PC-3 (cell line): Measurements from ENCODE around the gene SERPINE1. TPM values are rescaled to one million over a fixed set of nuclear protein-coding genes. Genes with fewer than 3 reads are reported as not detected.
A peak's percentile ranks its signal among the peaks of the same experiment; 100 is the strongest.
"Not testable (repeated sequence)": the region's sequence is repeated elsewhere in the genome, so short reads cannot be mapped to it uniquely, and the experiment has no call there.

ENCODE experiments used
- ATAC-seq: fragments of 200-7000 bp; cut with Tn5 transposase; 2 replicates; pipeline ENCODE4 v1.9.1; 2020; ENCODE audit warnings: mild to moderate bottlenecking, moderate library complexity
- BruUV-seq: library from RNA; stranded (reverse); fragments of 400-500 nt; replicated peaks from 2 replicates; lab custom pipeline; 2021; lab: Mats Ljungman, UMichigan
- CTCF ChIA-PET: fragments of 300-600 bp; sonication (Branson Sonifier 250); formaldehyde crosslinking; loops from one replicate; lab custom pipeline; 2022; ENCODE audit warnings: antibody characterized with exemption; lab: Charles Lee
- POLR2A ChIA-PET: fragments of 300-600 bp; sonication (Branson Sonifier 250); formaldehyde crosslinking; loops from one replicate; lab custom pipeline; 2022; ENCODE audit warnings: antibody characterized with exemption; ENCODE audit not compliant: unreplicated experiment; lab: Charles Lee
- DNase-seq: peaks from one replicate; pipeline ENCODE4 v3.0.0-alpha.2; 2015
- H2AFZ ChIP-seq: fragments of 300-600 bp; sonication (generic); 2 replicates; pipeline ENCODE4 v1.6.0; 2016; ENCODE audit warnings: antibody characterized with exemption, low read length
- H3F3A ChIP-seq: fragments of 300-600 bp; sonication (generic); one replicate; pipeline ENCODE4 v1.6.0; 2017; ENCODE audit warnings: antibody characterized with exemption, low read length, control low read depth, mild to moderate bottlenecking; ENCODE audit not compliant: unreplicated experiment
- H3K27ac ChIP-seq: fragments of 300-600 bp; sonication (generic); 2 replicates; pipeline ENCODE4 v1.5.1; 2016; ENCODE audit warnings: mild to moderate bottlenecking, low read length
- H3K27me3 ChIP-seq: fragments of 300-600 bp; sonication (generic); 2 replicates; pipeline ENCODE4 v1.6.1; 2016; ENCODE audit warnings: low read length, mixed read lengths
- H3K36me3 ChIP-seq: fragments of 300-600 bp; sonication (generic); 2 replicates; pipeline ENCODE4 v1.6.1; 2016; ENCODE audit warnings: low read depth, mixed run types, low read length, mixed read lengths
- H3K4me1 ChIP-seq: fragments of 300-600 bp; sonication (generic); 2 replicates; pipeline ENCODE4 v1.5.1; 2016; ENCODE audit warnings: low read length; ENCODE audit not compliant: insufficient read depth
- H3K4me2 ChIP-seq: fragments of 300-600 bp; sonication (generic); 2 replicates; pipeline ENCODE4 v1.6.0; 2016; ENCODE audit warnings: low read length
- H3K4me3 ChIP-seq: fragments of 300-600 bp; sonication (generic); 2 replicates; pipeline ENCODE4 v1.5.1; 2016; ENCODE audit warnings: mild to moderate bottlenecking, low read length, mixed read lengths
- H3K79me2 ChIP-seq: fragments of 300-600 bp; sonication (generic); 2 replicates; pipeline ENCODE4 v1.6.1; 2017; ENCODE audit warnings: low read length, mixed read lengths
- H3K9ac ChIP-seq: fragments of 300-600 bp; sonication (generic); 2 replicates; pipeline ENCODE4 v1.6.0; 2016; ENCODE audit warnings: mild to moderate bottlenecking, low read length
- H3K9me2 ChIP-seq: fragments of 300-600 bp; sonication (generic); replicated peaks from 2 replicates; pipeline ENCODE4 v1.6.1; 2016; ENCODE audit warnings: mixed run types, low read length, mixed read lengths
- H3K9me3 ChIP-seq: fragments of 300-600 bp; sonication (generic); 2 replicates; pipeline ENCODE4 v1.6.1; 2016; ENCODE audit warnings: low read length, mixed read lengths
- H4K20me1 ChIP-seq: fragments of 300-600 bp; sonication (generic); 2 replicates; pipeline ENCODE4 v1.6.1; 2016; ENCODE audit warnings: low read length, mixed read lengths
- EZH2 ChIP-seq: fragments of 300-600 bp; sonication (generic); IDR thresholded peaks from one replicate; pipeline ENCODE4 v1.6.1; 2017; ENCODE audit warnings: antibody characterized with exemption, mild to moderate bottlenecking, low read length; ENCODE audit not compliant: unreplicated experiment
- EZH2phosphoT487 ChIP-seq: fragments of 300-600 bp; sonication (generic); IDR thresholded peaks from 2 replicates; pipeline ENCODE4 v1.6.1; 2018; ENCODE audit warnings: mild to moderate bottlenecking, antibody characterized with exemption, low read length, borderline replicate concordance
- intact Hi-C: fragments of 100-400 bp; cut with micrococcal nuclease; formaldehyde crosslinking; loops from 2 replicates; pipeline ENCODE4 v1.9.0; 2023
- total RNA-seq: library from RNA; depleted of rRNA; stranded (reverse); fragments of >200 nt; gene quantifications from 2 replicates; pipeline ENCODE4 v1.2.3, GENCODE V29; 2014
- TF ChIP-seq, protein P1 (sequence below): fragments of 300-600 bp; sonication (generic); conservative IDR thresholded peaks from 2 replicates; pipeline ENCODE4 v1.5.1; 2017; ENCODE audit warnings: antibody characterized with exemption, low read depth, mild to moderate bottlenecking, low read length

SERPINE1 gene
- total RNA-seq, 1 experiment from 2014 or later, result 46.1 TPM

DNA sequence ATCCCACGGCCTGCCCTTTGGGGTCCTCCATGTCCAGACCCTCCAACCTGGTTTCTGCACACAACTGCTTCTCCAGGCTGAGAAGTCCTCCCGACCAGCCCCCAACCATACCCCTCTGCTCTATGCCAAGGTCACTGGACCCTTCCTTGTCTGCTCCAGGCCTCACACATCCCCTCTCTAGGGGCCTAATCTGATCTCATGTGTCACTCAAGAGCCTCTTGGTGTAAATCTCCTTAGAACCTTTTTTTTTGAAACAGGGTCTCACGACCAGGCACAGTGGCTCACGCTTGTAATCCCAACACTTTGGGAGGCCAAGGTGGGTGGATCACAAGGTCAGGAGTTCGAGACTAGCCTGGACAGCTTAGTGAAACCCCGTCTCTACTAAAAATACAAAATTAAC, 17.5 kb upstream of the SERPINE1 start:
- POLR2A ChIA-PET, result interaction anchor here (0.5 to 0.7 kb wide), 3 partner anchors 9 to 67 kb away, joined by 3 read pairs; no protein-coding TSS in a partner anchor

DNA sequence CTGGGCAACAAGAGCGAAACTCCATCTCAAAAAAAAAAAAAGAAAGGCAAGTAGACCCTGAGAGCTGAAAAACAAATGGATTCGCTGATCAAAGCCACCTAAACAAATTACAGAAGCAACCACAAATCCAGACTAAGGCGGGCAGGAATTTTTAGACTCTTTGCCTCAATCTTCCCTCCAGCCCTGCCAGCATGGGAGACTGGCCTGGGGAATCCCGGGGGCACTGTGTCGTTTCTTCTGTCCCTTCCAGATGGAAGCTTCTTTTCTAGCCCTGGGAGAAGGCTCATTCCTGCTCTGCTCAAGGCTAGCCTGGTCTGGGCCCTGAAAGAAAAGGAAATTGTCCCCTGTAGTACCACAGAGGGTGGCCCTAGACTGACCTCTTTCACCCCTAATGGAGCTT, 15.6 kb upstream of the SERPINE1 start:
- POLR2A ChIA-PET, result no interaction called here
- no peaks in the 10 kb centered on the region for H3K9me2 ChIP-seq

More for the DNA sequence above, 17.5 kb upstream of the SERPINE1 start:
- Histone ChIP-seq H3K9me2 (no peaks in the 10 kb centered on the region), H3K79me2 (no peaks in the 10 kb centered on the region), H3K9ac (peak overlapping the region; percentile 47), H3K4me2 (peak overlapping the region; percentile 22), H3K4me3 (no peak overlapping the region), H3K27ac (peak overlapping the region; percentile 76), H3F3A (no peaks in the 10 kb centered on the region), H2AFZ (no peak overlapping the region), H4K20me1 (no peaks in the 10 kb centered on the region), H3K9me3 (no peaks in the 10 kb centered on the region), H3K4me1 (peaks cover 23% of the 10 kb centered on the region), H3K36me3 (no peaks in the 10 kb centered on the region), H3K27me3 (no peaks in the 10 kb centered on the region)
- DNase-seq (no peak), ATAC-seq (no peak)
- no TSS peak for BruUV-seq
- CTCF ChIA-PET, result no interaction called here
- TF ChIP-seq EZH2 (no peak), EZH2phosphoT487 (no peak)
- TF ChIP-seq, protein P1, sequence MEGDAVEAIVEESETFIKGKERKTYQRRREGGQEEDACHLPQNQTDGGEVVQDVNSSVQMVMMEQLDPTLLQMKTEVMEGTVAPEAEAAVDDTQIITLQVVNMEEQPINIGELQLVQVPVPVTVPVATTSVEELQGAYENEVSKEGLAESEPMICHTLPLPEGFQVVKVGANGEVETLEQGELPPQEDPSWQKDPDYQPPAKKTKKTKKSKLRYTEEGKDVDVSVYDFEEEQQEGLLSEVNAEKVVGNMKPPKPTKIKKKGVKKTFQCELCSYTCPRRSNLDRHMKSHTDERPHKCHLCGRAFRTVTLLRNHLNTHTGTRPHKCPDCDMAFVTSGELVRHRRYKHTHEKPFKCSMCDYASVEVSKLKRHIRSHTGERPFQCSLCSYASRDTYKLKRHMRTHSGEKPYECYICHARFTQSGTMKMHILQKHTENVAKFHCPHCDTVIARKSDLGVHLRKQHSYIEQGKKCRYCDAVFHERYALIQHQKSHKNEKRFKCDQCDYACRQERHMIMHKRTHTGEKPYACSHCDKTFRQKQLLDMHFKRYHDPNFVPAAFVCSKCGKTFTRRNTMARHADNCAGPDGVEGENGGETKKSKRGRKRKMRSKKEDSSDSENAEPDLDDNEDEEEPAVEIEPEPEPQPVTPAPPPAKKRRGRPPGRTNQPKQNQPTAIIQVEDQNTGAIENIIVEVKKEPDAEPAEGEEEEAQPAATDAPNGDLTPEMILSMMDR, result no peak
- intact Hi-C loops, result no loop called here

DNA sequence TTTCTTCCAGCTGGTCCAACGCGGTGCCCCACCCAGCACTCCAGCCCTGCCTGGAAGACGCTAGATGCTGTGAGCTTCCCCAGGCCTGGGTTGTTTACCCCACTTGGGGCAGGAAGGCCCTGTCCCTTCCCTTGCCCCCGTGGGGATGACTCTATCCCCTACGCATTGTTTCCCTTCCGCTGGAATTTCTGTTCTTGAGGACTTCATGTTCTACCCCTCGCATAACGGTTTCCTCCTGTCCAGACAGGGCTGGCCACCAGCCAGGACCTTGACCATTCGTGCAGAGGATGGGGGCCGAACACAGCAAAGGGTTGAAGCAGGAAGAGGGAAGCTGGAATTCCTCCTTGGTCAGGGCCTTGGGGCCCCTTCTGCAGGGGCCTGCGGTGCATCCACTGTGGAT, 14.7 kb upstream of the SERPINE1 start:
- DNase-seq, result no peak
- intact Hi-C loops, result no loop called here
- Histone ChIP-seq H4K20me1 (no peaks in the 10 kb centered on the region), H3K79me2 (no peaks in the 10 kb centered on the region), H3K36me3 (no peaks in the 10 kb centered on the region), H3K27ac (no peak overlapping the region), H3K4me1 (peaks cover 29% of the 10 kb centered on the region), H3F3A (no peaks in the 10 kb centered on the region), H3K9ac (no peak overlapping the region), H3K9me2 (no peaks in the 10 kb centered on the region), H3K27me3 (no peaks in the 10 kb centered on the region), H3K9me3 (no peaks in the 10 kb centered on the region), H3K4me3 (no peak overlapping the region), H3K4me2 (no peak overlapping the region), H2AFZ (no peak overlapping the region)
- CTCF ChIA-PET, result no interaction called here
- POLR2A ChIA-PET, result no interaction called here
- no TSS peak for BruUV-seq
- TF ChIP-seq EZH2, result no peak
- no peak for TF ChIP-seq EZH2phosphoT487
- TF ChIP-seq, protein P1, result no peak
- no peak for ATAC-seq

More for the DNA sequence above, 15.6 kb upstream of the SERPINE1 start:
- Histone ChIP-seq H3K27me3 (no peaks in the 10 kb centered on the region), H3K9me3 (no peaks in the 10 kb centered on the region), H3K36me3 (no peaks in the 10 kb centered on the region), H3K27ac (no peak overlapping the region), H3K79me2 (no peaks in the 10 kb centered on the region), H4K20me1 (no peaks in the 10 kb centered on the region), H3K4me2 (no peak overlapping the region), H3K9ac (no peak overlapping the region), H2AFZ (no peak overlapping the region), H3K4me1 (peaks cover 26% of the 10 kb centered on the region), H3F3A (no peaks in the 10 kb centered on the region), H3K4me3 (no peak overlapping the region)
- TF ChIP-seq EZH2 (no peak), EZH2phosphoT487 (no peak)
- TF ChIP-seq, protein P1, result no peak
- no TSS peak for BruUV-seq
- CTCF ChIA-PET, result no interaction called here
- intact Hi-C loops, result no loop called here
- DNase-seq (no peak), ATAC-seq (no peak)

DNA sequence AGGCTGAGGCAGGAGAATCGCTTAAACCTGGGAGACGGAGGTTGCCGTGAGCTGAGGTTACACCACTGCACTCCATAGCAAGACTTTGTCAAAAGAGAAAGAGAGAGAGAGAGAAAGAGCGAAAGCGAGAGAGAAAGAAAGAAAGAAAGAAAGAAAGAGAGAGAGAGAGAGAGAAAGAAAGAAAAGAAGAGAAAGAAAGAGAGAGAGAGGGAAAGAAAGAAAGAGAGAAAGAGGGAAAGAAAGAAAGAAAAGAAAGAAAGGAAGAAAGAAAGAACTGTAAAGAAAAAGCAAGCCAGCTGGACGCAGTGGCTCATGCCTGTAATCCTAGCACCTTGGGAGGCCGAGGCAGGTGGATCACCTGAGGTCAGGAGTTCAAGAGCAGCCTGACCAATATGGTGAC, 13.8 kb upstream of the SERPINE1 start:
- H3K4me2 ChIP-seq, H4K20me1 ChIP-seq, DNase-seq, intact Hi-C loops, H3K9me2 ChIP-seq, H3K27me3 ChIP-seq, POLR2A ChIA-PET, H3K79me2 ChIP-seq, H3K9ac ChIP-seq, BruUV-seq, H3K9me3 ChIP-seq, H2AFZ ChIP-seq, ATAC-seq, H3K4me3 ChIP-seq, CTCF ChIA-PET, H3F3A ChIP-seq, H3K36me3 ChIP-seq, H3K27ac ChIP-seq: not testable (repeated sequence)
- peaks cover 32% of the 10 kb centered on the region for H3K4me1 ChIP-seq
